Tibial nerve (tissue), 4 donors: ENCODE results near the gene CNNM1. TPM values are rescaled to one million over a fixed set of nuclear protein-coding genes. Genes with fewer than 3 reads are reported as not detected.

Experiments used
- DNase-seq, 2 donors: peaks; one replicate each; pipeline ENCODE4 v3.0.0-alpha.2; 2019; ENCODE audit warnings: low spot score in 2 of 2
- H3K27ac ChIP-seq, 4 donors: fragments of 200-600 bp; sonication (generic) in 3 of 4; one replicate each; pipeline ENCODE4 v1.5.1; 2017 to 2019; ENCODE audit warnings: mild to moderate bottlenecking in 1 of 4
- H3K27me3 ChIP-seq, 2 donors: fragments of 200-600 bp; sonication (generic) in 1 of 2; one replicate each; pipeline versions ENCODE4 v1.5.1 to v1.6.0; 2017 to 2019
- H3K36me3 ChIP-seq, 3 donors: fragments of 200-600 bp; sonication (generic); one replicate each; pipeline ENCODE4 v1.5.1; 2018 to 2019
- H3K4me1 ChIP-seq, 4 donors: fragments of 200-600 bp; sonication (generic) in 3 of 4; one replicate each; pipeline ENCODE4 v1.5.1; 2017 to 2019
- H3K4me3 ChIP-seq, 4 donors: fragments of 200-600 bp; sonication (generic) in 3 of 4; one replicate each; pipeline ENCODE4 v1.5.1; 2017 to 2019; ENCODE audit warnings: mild to moderate bottlenecking in 1 of 4, moderate library complexity in 1 of 4
- H3K9me3 ChIP-seq, 4 donors: fragments of 200-600 bp; sonication (generic) in 3 of 4; one replicate each; pipeline ENCODE4 v1.5.1; 2017 to 2019
- CTCF ChIP-seq, 5 experiments: fragments of 200-600 bp in 3 of 5; fragments of 450-650 bp in 2 of 5; sonication (generic) in 3 of 5; IDR thresholded peaks; one replicate each; pipeline ENCODE4 v1.5.1; 2016 to 2019; ENCODE audit warnings: antibody characterized with exemption in 5 of 5, mild to moderate bottlenecking in 3 of 5, moderate library complexity in 2 of 5
- EP300 ChIP-seq, 2 donors: sonication (generic); formaldehyde crosslinking; IDR thresholded peaks; one replicate each; pipeline ENCODE4 v1.6.1; 2017; ENCODE audit warnings: antibody characterized with exemption in 2 of 2, mild to moderate bottlenecking in 1 of 2
- POLR2A ChIP-seq, 2 donors: fragments of 450-650 bp; IDR thresholded peaks; one replicate each; pipeline ENCODE4 v1.6.1; 2017; ENCODE audit warnings: antibody characterized with exemption in 2 of 2, mild to moderate bottlenecking in 2 of 2, moderate library complexity in 2 of 2
- WGBS, 2 donors: methylation state at CpG; one replicate each; pipeline ENCODE4 v1.1.5; 2018; 5-methylcytosine and 5-hydroxymethylcytosine counted together
- total RNA-seq, 4 donors: library from RNA; depleted of rRNA; stranded (reverse); fragments of >200 nt; gene quantifications; one replicate each; pipeline ENCODE4 v1.1.0, GENCODE V29; 2016

Gene CNNM1
- total RNA-seq, 4 donors from 2014 or later = 0.20 TPM; not detected in 3

- Histone ChIP-seq H3K9me3 (no peaks in the 10 kb centered on the region), H3K27me3 (no peaks in the 10 kb centered on the region), H3K27ac (no peak overlapping the region), H3K4me1 (no peaks in the 10 kb centered on the region), H3K36me3 (peaks cover 0 to 25% (median 0%) of the 10 kb centered on the region in 3 donors), H3K4me3 (no peak overlapping the region)
- DNase-seq = no peak
- 93 to 96% methylated on average over 1 of the region's 1 CpG for WGBS, 2 donors
- TF ChIP-seq EP300 (IDR thresholded peaks at IDR 0.05) (no peak), POLR2A (IDR thresholded peaks at IDR 0.05) (no peak), CTCF (IDR thresholded peaks at IDR 0.05) (no peak)
Measured at GRCh38 chr10:99412099-99412498, 82.9 kb downstream of the CNNM1 start.

- H3K27me3 ChIP-seq = no peaks in the 10 kb centered on the region
- H3K4me3 ChIP-seq = no peak overlapping the region
- H3K4me1 ChIP-seq = no peaks in the 10 kb centered on the region
- no peak for TF ChIP-seq POLR2A (IDR thresholded peaks at IDR 0.05)
- no peak for TF ChIP-seq CTCF (IDR thresholded peaks at IDR 0.05)
- TF ChIP-seq EP300 (IDR thresholded peaks at IDR 0.05) = no peak
- no peak overlapping the region for H3K27ac ChIP-seq
- no peak for DNase-seq
- no peaks in the 10 kb centered on the region for H3K9me3 ChIP-seq
- peaks cover 0 to 45% (median 0%) of the 10 kb centered on the region in 3 donors for H3K36me3 ChIP-seq
Measured at GRCh38 chr10:99418910-99419624, 89.9 kb downstream of the CNNM1 start.

GRCh38 chr10:99419688-99420087 lies 90.5 kb downstream of the CNNM1 start:
- Histone ChIP-seq H3K27me3 (no peaks in the 10 kb centered on the region), H3K4me3 (no peak overlapping the region), H3K9me3 (no peaks in the 10 kb centered on the region), H3K27ac (no peak overlapping the region), H3K4me1 (no peaks in the 10 kb centered on the region), H3K36me3 (peaks cover 0 to 46% (median 0%) of the 10 kb centered on the region in 3 donors)
- TF ChIP-seq CTCF (IDR thresholded peaks at IDR 0.05) (no peak), EP300 (IDR thresholded peaks at IDR 0.05) (no peak), POLR2A (IDR thresholded peaks at IDR 0.05) (no peak)
- DNase-seq = no peak
- WGBS, 2 donors = 93 to 100% methylated on average over 2 of the region's 2 CpGs

GRCh38 chr10:99421233-99421739 lies 92.1 kb downstream of the CNNM1 start:
- Histone ChIP-seq H3K9me3 (no peaks in the 10 kb centered on the region), H3K4me3 (no peak overlapping the region), H3K27me3 (no peaks in the 10 kb centered on the region), H3K36me3 (peaks cover 0 to 56% (median 0%) of the 10 kb centered on the region in 3 donors), H3K27ac (no peak overlapping the region), H3K4me1 (no peaks in the 10 kb centered on the region)
- DNase-seq = no peak
- 92 to 96% methylated on average over 3 of the region's 3 CpGs for WGBS, 2 donors
- no peak for TF ChIP-seq CTCF (IDR thresholded peaks at IDR 0.05)
- TF ChIP-seq POLR2A (IDR thresholded peaks at IDR 0.05) = no peak

GRCh38 chr10:99422529-99423096 lies 93.5 kb downstream of the CNNM1 start:
- DNase-seq = no peak
- Histone ChIP-seq H3K9me3 (no peaks in the 10 kb centered on the region), H3K4me1 (no peaks in the 10 kb centered on the region), H3K36me3 (peaks cover 0 to 48% (median 0%) of the 10 kb centered on the region in 3 donors), H3K27me3 (no peaks in the 10 kb centered on the region), H3K27ac (no peak overlapping the region), H3K4me3 (no peak overlapping the region)
- WGBS, 2 donors = 76 to 82% methylated on average over 5 of the region's 5 CpGs
- no peak for TF ChIP-seq EP300 (IDR thresholded peaks at IDR 0.05)
- no peak for TF ChIP-seq CTCF (IDR thresholded peaks at IDR 0.05)
- TF ChIP-seq POLR2A (IDR thresholded peaks at IDR 0.05) = no peak
